ENCODE data around the gene TNNI3K.

Gene TNNI3K

DNA sequence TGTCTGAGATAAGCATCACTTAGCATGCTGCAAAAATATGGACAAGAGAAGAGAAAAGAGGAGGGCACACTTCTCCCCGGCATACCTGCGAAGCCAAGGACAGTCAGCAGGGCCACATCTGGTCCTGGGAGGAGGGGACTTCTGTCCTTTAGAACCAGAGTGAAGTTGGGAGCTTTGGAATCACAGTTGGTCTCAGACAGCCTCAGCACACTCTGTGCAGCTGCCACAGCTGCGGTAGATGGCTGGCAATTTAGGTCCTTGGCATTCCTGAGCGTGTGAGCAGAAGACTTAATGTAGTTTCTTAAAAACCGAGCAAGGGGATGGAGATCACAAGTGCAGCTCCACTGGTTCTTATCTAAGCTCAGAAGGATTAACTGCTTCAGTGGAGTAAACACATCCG is 244.9 kb downstream of the TNNI3K start:
- TF ChIP-seq, protein P1, sequence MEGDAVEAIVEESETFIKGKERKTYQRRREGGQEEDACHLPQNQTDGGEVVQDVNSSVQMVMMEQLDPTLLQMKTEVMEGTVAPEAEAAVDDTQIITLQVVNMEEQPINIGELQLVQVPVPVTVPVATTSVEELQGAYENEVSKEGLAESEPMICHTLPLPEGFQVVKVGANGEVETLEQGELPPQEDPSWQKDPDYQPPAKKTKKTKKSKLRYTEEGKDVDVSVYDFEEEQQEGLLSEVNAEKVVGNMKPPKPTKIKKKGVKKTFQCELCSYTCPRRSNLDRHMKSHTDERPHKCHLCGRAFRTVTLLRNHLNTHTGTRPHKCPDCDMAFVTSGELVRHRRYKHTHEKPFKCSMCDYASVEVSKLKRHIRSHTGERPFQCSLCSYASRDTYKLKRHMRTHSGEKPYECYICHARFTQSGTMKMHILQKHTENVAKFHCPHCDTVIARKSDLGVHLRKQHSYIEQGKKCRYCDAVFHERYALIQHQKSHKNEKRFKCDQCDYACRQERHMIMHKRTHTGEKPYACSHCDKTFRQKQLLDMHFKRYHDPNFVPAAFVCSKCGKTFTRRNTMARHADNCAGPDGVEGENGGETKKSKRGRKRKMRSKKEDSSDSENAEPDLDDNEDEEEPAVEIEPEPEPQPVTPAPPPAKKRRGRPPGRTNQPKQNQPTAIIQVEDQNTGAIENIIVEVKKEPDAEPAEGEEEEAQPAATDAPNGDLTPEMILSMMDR (IDR thresholded peaks at IDR 0.05; ENCODE audit: low read depth, low read length), result no peak
- no peak overlapping the region for H3K4me3 ChIP-seq (ENCODE audit: low read depth, low read length)

DNA sequence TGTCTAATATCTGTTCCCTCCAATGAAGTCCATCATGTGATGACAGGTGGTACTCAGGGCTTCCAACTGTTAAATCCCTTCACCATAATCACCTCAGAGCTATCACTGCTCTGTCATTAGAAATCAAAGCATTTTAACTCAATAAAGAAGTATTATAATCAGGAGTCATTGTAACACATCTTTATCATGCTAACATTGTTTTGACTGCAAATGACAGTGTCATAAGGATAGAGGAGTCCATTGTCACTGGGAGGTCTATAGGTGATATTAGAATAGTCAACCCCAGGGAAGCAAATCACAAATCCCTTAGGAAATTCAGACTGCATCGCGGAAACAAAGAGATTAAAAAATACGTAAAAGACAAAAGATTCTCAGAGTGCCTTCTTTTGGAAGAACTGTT is 246.4 kb downstream of the TNNI3K start:
- H3K4me3 ChIP-seq (ENCODE audit: low read depth, low read length), result no peak overlapping the region
- TF ChIP-seq, protein P1 (IDR thresholded peaks at IDR 0.05; ENCODE audit: low read depth, low read length), result no peak

DNA sequence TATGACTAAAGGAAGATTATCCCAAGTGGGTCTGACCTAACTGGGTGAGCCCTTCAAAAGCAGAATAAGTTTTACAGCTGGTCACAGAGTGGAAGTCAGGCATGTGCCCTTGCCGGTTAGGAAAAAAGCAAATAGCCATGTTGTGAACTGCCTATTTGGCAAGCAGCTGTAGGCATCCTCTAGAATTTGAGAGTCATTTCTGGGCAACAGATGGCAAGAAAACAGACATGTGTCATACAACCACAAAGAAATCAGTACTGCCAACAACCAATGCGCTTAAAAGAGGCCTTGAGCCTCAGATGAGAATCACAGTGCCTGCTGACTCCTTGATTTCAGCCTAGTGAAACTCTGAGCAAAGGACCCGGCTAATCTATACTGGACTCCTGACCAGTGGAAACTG is 250.4 kb downstream of the TNNI3K start:
- H3K4me3 ChIP-seq (ENCODE audit: low read depth, low read length), result no peak overlapping the region
- TF ChIP-seq, protein P1 (IDR thresholded peaks at IDR 0.05; ENCODE audit: low read depth, low read length), result no peak

GRCh38 chr1:74486036-74486435 is 250.8 kb downstream of the TNNI3K start:
- TF ChIP-seq, protein P1 (IDR thresholded peaks at IDR 0.05; ENCODE audit: low read depth, low read length), result no peak
- no peak overlapping the region for H3K4me3 ChIP-seq (ENCODE audit: low read depth, low read length)

DNA sequence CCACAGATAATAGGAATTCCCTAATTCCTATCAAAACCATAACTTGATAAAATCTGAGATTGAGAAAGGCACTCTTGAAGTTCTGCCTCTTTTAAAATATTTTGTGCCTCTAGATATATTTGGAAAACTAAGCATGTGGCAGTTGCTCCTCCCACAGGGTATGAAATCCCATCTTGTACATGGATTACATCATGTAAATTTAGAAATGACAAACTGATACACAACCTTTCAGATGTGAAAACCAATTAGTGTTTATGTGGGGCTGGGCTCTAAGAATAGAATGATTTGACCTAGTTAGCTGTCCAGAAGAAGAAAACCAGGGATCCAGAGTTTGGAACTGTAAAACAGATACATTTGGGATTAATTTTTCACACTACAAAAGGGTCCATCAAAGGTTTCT is 261.5 kb downstream of the TNNI3K start:
- TF ChIP-seq, protein P1 (IDR thresholded peaks at IDR 0.05; ENCODE audit: low read depth, low read length), result no peak
- H3K4me3 ChIP-seq (ENCODE audit: low read depth, low read length), result no peak overlapping the region

- no peak overlapping the region for H3K4me3 ChIP-seq (ENCODE audit: low read depth, low read length)
- TF ChIP-seq, protein P1 (IDR thresholded peaks at IDR 0.05; ENCODE audit: low read depth, low read length), result no peak
Observed at GRCh38 chr1:74498901-74499300, 263.7 kb downstream of the TNNI3K start.

GRCh38 chr1:74502432-74502831 is 267.2 kb downstream of the TNNI3K start:
- TF ChIP-seq, protein P1 (IDR thresholded peaks at IDR 0.05; ENCODE audit: low read depth, low read length), result no peak
- no peak overlapping the region for H3K4me3 ChIP-seq (ENCODE audit: low read depth, low read length)
